ENCODE measurements around the gene TMEM184B. TPM values are rescaled to one million over a fixed set of nuclear protein-coding genes. Genes with fewer than 3 reads are reported as not detected.
A peak's percentile ranks its signal among the peaks of the same experiment; 100 is the strongest.

Gene TMEM184B
- total and polyA plus RNA-seq, 8 donors: 10.0 to 110 (median 34.0) TPM

DNA sequence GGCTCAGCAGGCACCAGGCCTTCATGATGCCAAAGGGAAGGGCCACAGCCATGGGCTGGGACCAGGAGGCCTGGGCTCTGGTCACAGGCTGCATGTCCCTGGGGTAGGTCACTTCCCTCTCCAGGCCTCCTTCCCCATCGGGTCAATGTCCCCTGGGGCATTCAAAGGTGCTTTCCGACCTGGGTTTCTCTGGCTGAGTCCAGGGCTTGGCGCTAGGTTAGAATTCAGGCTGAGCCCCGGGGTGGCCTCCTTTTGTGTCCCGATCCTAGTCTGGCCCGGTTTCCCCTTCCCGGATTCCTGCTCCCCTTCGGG lies 58.9 kb downstream of the TMEM184B start:
- peak overlapping the region in 3 of 4 donors; percentile 29 to 32 (median 30) for H3K4me3 ChIP-seq
- intact Hi-C loops (cut with DNase I; ENCODE audit: low total_unique reads): no loop called here

GRCh38 chr22:38213319-38213989 lies 59.4 kb downstream of the TMEM184B start:
- Histone ChIP-seq H3K36me3 (peaks cover 0 to 44% (median 23%) of the 10 kb centered on the region in 4 donors), H3K4me3 (peak overlapping the region in 1 of 4 donors; percentile 29), H3K4me1 (peaks cover 19 to 66% (median 27%) of the 10 kb centered on the region in 4 donors), H3K9me3 (no peaks in the 10 kb centered on the region), H3K27ac (peak overlapping the region in 3 of 5 donors; percentile 42 to 77 (median 60)), H3K27me3 (no peaks in the 10 kb centered on the region)
- TF ChIP-seq POLR2AphosphoS5 (IDR thresholded peaks at IDR 0.05): no peak
- intact Hi-C loops (cut with DNase I; ENCODE audit: low total_unique reads): no loop called here
- WGBS, 5 donors: 80 to 93% (median 83%) methylated on average over 6 of the region's 6 CpGs
- DNase-seq: peak in 1 of 2 donors; percentile 29

More for the DNA sequence above, 58.9 kb downstream of the TMEM184B start:
- peak in 1 of 2 donors; percentile 33 for DNase-seq
- WGBS, 5 donors: 43 to 49% (median 47%) methylated on average over 8 of the region's 8 CpGs
- H3K27me3 ChIP-seq: no peaks in the 10 kb centered on the region
- TF ChIP-seq EP300 (IDR thresholded peaks at IDR 0.05) (no peak), POLR2A (IDR thresholded peaks at IDR 0.05) (no peak), POLR2AphosphoS5 (IDR thresholded peaks at IDR 0.05) (no peak), CTCF (IDR thresholded peaks at IDR 0.05) (no peak)
- H3K36me3 ChIP-seq: peaks cover 0 to 40% (median 21%) of the 10 kb centered on the region in 4 donors
- peak overlapping the region in 3 of 5 donors; percentile 42 to 77 (median 60) for H3K27ac ChIP-seq
- H3K9me3 ChIP-seq: no peaks in the 10 kb centered on the region
- H3K4me1 ChIP-seq: peaks cover 24 to 66% (median 32%) of the 10 kb centered on the region in 4 donors

DNA sequence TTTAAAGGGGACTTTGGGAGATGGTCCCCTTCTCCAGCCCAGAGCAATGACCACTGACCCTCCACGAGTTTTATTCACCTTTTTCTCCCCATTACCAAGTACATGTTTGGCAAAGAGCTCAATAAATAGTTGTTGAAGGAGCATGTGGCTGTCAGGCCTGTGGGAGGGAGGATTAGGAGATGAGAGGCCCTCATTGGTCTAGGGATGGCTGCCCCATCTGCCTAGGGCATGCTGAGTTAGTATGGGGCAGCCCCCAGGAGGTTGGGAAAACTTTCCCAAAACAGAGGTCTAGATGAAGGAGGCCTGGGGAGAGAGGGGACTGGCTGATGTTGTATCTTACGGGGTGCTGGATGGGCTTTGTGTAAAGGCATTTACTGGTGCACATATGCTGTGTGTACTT lies 60.4 kb downstream of the TMEM184B start:
- DNase-seq: no peak
- H3K36me3 ChIP-seq: peaks cover 0 to 50% (median 26%) of the 10 kb centered on the region in 4 donors
- no peaks in the 10 kb centered on the region for H3K9me3 ChIP-seq
- WGBS, 5 donors: 59 to 71% (median 68%) methylated on average over 2 of the region's 2 CpGs
- intact Hi-C loops (cut with DNase I; ENCODE audit: low total_unique reads): no loop called here
- H3K27me3 ChIP-seq: no peaks in the 10 kb centered on the region
- H3K4me1 ChIP-seq: peaks cover 13 to 64% (median 20%) of the 10 kb centered on the region in 4 donors
- no peak overlapping the region for H3K4me3 ChIP-seq
- TF ChIP-seq POLR2AphosphoS5 (IDR thresholded peaks at IDR 0.05): no peak
- no peak for TF ChIP-seq CTCF (IDR thresholded peaks at IDR 0.05)
- no peak for TF ChIP-seq EP300 (IDR thresholded peaks at IDR 0.05)
- no peak for TF ChIP-seq POLR2A (IDR thresholded peaks at IDR 0.05)
- H3K27ac ChIP-seq: no peak overlapping the region

GRCh38 chr22:38211556-38211955 lies 61.3 kb downstream of the TMEM184B start:
- Histone ChIP-seq H3K9me3 (no peaks in the 10 kb centered on the region), H3K27ac (no peak overlapping the region), H3K27me3 (no peaks in the 10 kb centered on the region), H3K36me3 (peaks cover 0 to 49% (median 26%) of the 10 kb centered on the region in 4 donors), H3K4me3 (no peak overlapping the region), H3K4me1 (peaks cover 13 to 62% (median 20%) of the 10 kb centered on the region in 4 donors)
- WGBS, 5 donors: 92 to 97% (median 93%) methylated on average over 7 of the region's 7 CpGs
- intact Hi-C loops (cut with DNase I; ENCODE audit: low total_unique reads): no loop called here
- DNase-seq: no peak
- TF ChIP-seq EP300 (IDR thresholded peaks at IDR 0.05) (no peak), CTCF (IDR thresholded peaks at IDR 0.05) (no peak), POLR2A (IDR thresholded peaks at IDR 0.05) (no peak), POLR2AphosphoS5 (IDR thresholded peaks at IDR 0.05) (no peak)

DNA sequence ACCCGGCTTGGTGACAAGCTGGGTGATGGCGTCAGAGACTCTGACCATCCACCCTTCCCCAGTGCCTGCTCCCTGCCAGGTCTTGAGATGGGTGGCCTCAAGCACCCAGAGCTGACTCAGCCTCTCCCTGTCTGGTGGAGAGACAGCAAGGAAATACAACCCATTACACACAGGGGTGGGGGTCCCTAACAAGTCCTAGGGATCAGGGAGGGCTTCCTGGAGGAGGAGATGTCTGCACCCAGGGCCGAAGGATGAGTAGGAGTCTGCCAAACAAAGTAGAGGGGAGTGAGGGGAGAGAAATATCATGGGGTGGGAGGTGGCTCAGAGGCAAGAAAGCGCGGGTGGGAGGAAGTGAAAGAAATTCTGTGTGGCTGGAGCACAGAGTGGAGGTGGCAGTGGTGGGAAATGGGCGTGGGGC lies 64.2 kb downstream of the TMEM184B start:
- WGBS, 5 donors: 66 to 93% (median 77%) methylated on average over 5 to 6 of the region's 6 CpGs
- H3K36me3 ChIP-seq: peaks cover 0 to 25% (median 9%) of the 10 kb centered on the region in 4 donors
- peak overlapping the region in 1 of 5 donors; percentile 2 for H3K27ac ChIP-seq
- no peak for DNase-seq
- intact Hi-C loops (cut with DNase I; ENCODE audit: low total_unique reads): no loop called here
- peaks cover 15 to 58% (median 28%) of the 10 kb centered on the region in 4 donors for H3K4me1 ChIP-seq
- TF ChIP-seq POLR2AphosphoS5 (IDR thresholded peaks at IDR 0.05) (no peak), EP300 (IDR thresholded peaks at IDR 0.05) (no peak), POLR2A (IDR thresholded peaks at IDR 0.05) (no peak), CTCF (IDR thresholded peaks at IDR 0.05) (no peak)
- H3K9me3 ChIP-seq: no peaks in the 10 kb centered on the region
- no peaks in the 10 kb centered on the region for H3K27me3 ChIP-seq
- no peak overlapping the region for H3K4me3 ChIP-seq

Data from stomach (tissue), 9 donors.